HG03139 (cell line): ENCODE results near the gene SEMA3F.

Experiments used
- ATAC-seq: cut with Tn5 transposase; IDR thresholded peaks from one replicate; pipeline ENCODE4 v1.9.1; 2021; ENCODE audit not compliant: unreplicated experiment

The SEMA3F gene

DNA sequence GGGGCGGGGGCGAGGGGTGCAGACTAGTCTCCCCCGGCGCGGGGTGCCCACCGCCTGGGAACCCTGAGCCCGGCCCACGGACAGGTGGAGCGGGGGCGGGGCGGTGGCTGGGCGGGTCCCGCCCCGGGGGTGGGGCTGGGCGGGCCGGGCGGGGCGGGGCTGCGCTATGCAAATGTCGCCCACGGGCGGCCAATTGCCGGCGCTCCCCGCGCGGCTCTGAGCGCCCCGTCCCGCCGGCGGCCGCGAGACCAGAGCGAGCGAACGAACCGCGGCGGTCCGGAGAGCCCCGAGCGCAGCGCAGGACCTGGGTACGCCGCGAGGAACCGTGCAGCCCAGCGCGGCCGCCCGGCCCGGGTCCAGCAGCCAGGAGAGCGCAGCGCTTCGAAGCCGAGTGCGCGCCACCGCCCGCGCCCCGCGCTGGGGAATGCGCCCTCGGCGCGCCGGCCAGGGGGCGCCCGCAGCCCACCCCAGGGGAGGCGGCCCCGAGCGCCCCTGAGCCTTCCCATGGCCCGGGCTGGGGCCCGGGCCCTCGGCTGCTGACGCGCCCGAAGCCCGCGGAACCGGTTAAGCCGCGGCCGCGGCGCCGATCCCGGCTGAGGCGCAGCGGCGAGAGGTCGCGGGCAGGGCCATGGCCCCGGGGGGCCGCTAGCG lies at the start of gene SEMA3F:
TSS of gene SEMA3F (plus strand) at position 485 of the 651 bp plus-strand sequence. CDS start 4,299 bp downstream, outside the sequence.
- ATAC-seq = peak; percentile 75

- no peak for ATAC-seq
Observed at GRCh38 chr3:50111757-50112156, 43.4 kb upstream of the SEMA3F start.

DNA sequence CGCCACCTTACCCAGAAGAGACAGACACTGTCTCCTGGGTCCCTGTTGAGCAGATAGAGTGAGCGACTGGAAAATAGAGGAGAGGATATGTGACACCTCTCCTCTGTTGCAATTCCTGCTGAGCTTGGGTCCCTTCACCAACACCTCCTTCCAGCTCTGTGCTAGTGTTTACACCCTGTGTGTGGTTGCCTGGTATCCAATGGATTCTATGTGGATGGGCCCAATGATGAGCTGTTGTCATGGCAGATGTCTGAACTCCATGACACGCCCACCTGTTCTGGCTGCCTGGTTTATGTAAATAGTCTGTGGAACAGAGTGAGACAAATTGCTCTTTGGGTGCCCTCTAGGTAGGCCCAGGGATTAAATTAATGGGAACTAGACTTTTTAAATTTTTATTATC lies 42.7 kb upstream of the SEMA3F start:
- ATAC-seq = no peak

DNA sequence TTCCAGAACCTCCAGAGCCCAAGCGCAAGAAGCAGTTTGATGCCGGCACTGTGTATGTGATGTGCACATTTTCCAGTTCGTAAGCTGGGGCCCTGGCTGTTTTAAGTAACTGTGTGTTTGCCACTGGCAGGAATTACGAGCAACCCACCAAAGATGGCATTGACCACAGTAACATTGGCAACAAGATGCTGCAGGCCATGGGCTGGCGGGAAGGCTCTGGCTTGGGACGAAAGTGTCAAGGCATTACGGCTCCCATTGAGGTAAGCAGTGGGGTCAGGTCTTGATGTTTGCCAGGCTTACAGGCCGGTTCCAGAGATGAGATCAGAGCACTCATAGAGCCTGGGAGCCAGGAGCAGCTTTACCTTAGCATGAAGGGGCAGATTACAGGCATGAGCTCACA lies 38.0 kb upstream of the SEMA3F start:
- no peak for ATAC-seq

- ATAC-seq = no peak
Observed at GRCh38 chr3:50118237-50118636, 36.9 kb upstream of the SEMA3F start.

GRCh38 chr3:50119786-50120185 lies 35.3 kb upstream of the SEMA3F start:
- ATAC-seq = no peak

DNA sequence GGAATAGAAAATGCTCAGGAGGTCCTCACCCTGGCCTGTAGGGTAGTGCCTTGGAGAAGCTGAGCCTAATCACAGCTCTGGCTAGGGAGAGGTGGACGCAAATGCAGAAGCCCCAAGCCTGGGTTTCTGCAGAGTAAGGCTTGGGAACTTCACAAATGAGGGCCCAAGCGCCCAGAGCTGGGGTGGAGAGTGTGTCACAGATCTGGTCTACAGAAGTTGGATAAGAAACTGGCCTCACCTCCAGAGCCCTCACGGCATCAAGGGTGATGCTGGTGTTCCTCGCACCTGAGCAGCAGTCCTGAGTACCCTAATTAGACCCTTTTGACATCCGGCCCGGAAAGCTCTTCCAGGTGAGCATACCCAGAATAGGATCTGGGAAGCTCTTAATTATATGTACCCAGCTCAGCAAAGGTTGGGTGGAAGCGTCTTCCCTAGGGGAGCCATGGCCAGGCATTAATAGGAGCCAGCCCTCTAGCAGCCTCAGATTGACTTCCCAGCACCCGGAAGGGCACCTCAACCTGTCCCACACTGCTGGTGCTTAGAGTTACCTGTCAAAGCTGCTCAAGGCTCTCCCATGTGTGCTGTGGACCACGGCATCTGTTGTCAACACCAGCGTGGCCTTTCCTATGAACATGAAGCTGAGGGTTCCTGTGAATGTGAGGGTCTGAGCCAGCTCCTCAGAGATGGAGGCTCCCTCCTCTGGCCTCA lies 34.6 kb upstream of the SEMA3F start:
- no peak for ATAC-seq

GRCh38 chr3:50121072-50122032 lies 33.8 kb upstream of the SEMA3F start:
- no peak for ATAC-seq

DNA sequence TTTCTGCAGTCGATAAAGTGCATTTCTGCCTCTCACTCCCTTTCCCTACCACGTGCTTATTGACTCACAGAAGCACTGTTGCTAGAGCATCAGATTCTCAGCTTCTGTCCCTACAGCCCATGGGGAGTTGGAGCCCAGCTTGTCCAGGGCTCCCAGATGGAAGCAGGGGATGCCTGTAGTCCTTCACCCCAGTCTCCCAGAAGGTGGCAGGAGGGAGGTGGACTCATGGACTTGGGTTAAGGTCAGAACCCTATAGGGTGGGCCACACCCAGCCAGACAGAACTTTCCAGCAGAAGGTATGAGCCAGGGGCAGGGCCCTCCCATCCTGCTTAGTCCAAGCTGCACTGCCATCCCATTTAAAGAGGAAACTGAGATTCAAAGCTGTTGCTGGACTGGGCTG lies 33.1 kb upstream of the SEMA3F start:
- ATAC-seq = no peak

DNA sequence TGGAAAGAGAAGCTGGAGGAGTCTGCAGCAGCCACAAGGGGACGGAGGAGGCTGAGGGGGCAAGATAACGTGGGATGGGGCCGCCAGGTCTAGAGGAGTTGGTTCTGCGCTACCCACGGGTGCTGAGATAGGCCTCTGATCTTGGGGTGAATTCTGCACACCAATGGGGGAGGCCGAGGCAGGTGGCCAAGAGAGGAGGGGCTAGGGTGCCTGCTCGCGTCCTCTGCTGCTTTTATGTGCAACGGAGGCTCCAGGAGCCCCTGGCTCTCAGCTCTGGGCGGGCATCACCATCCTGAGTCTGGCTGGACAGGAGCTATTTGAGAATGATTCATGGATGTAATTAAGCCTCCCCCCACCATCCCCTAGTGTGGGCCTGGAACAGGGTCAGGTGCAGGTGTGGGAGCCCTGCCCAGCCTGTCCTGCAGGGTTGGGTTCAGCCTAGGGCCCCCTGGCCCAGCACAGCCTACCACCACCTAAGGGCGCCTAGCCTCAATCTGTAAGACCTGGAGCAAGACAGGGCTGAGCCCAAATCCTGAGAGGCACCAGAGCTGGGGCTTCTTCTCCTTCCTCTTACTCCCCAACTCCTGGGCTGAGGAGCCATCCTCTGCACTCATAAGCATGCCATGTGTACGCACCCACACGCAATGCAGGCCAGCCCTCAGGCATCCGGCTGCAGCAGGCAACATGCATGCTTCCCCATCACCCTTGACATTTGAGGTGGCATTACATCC lies 32.3 kb upstream of the SEMA3F start:
- no peak for ATAC-seq

DNA sequence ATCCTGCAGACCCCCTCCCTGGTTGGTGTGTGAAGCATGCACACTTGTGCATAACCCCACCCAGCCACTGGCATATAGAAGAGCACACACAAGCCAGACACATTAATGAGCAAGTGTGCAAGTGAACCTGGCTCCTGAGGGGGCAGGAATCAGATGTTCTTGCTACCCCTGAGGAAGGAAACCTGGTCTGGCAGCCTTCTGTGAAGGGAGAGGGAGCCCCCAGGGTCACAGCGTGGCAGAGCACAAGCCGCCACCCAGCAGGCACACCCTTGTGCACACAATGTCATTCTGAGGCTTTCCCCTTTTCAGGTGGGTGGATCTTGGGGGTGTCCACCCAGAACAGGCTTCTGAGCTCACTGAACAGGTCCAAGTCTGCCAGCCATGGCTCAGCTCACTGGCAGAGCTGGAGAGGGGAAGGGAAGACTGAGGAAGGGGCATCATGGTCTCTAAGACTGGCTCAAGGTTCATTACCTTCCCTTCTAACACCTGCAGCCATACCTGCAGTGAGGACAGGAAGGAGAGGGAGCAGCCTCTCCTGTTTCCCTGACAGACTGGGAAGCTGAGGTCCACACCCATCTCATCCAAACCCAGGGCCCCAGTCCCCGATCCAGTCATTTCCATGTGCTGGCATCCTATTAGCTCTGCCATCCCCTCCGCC lies 31.6 kb upstream of the SEMA3F start:
- ATAC-seq = no peak

GRCh38 chr3:50124052-50124799 lies 30.9 kb upstream of the SEMA3F start:
- ATAC-seq = no peak

- no peak for ATAC-seq
Observed at GRCh38 chr3:50124800-50125178, 30.3 kb upstream of the SEMA3F start.

DNA sequence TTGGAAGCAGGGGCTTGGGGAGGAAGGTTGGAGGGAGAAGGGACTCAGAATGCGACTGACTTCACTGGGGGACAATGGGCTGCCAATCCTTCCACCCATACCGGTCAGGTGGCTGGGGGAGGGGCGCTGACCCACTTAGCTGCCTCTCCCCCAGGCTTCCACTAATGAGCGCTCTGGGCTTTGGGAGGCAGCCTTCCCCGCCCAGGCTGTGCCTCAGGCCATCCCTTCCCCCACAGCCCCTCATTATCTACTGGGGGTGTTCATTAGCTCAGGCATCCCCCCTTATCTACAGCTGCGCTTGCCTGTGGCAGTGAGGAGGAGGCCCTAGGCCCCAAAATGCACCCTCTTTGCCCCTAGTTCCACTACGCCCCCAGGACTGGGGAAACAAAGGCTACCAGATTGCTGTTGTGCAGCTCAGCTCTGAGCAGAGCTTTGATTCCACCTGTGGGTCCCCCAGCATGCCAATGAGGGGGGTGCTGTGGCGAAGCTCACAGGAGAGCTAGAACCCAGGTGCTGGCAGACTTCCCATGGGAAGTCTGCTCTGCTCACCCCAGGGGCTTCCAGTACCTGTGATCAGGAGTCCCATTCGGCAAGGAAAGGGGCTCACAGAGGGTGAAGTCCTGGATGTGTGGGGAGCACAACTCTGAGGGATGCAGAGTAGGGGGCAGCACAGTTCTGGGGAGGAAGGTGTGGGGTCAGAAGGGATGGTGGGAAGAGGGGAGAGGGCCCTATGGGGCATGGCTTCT lies 29.4 kb upstream of the SEMA3F start:
- no peak for ATAC-seq

- no peak for ATAC-seq
Observed at GRCh38 chr3:50126287-50127211, 28.6 kb upstream of the SEMA3F start.

- no peak for ATAC-seq
Observed at GRCh38 chr3:50127251-50127691, 27.9 kb upstream of the SEMA3F start.

DNA sequence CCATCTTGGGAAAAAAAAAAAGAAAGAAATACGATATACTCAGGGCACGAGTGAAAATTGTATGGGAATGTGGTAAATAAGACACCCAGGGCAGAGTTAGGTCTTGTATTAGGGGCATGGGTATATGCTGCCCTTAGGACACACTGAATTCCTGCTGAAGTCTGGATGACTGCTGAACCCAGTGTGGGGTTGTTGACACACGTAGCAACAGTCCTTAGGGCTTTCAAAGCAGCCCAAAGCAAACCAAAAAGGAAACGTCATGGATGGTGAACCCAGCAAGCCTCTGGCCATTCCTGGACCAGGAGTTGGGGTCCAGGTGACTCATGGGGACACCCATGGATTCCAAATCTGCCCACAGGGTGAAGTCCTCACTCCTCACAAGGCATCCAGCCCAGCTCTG lies 27.1 kb upstream of the SEMA3F start:
- no peak for ATAC-seq

DNA sequence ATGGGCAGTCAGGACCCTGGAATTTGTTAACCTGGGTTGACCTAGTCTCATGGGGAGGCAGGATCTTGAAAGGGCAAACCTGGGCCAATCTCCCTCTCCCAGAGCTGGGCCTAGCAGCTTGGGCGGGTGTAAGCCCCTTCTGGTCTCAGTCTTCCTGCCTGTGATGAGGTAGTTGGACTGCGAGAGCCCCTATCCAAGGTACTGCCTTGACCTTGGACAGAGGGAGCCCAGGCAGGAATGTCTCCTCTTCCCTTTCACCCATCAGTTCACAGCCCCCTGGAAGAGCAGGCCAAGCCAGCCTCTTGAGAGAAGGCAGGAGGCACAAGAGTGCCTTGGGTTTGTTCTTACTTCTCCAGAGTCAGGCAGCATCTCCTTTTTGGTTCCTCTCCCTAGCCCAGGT lies 24.7 kb upstream of the SEMA3F start:
- ATAC-seq = no peak
